ENCODE results near the gene NYNRIN.

DNA sequence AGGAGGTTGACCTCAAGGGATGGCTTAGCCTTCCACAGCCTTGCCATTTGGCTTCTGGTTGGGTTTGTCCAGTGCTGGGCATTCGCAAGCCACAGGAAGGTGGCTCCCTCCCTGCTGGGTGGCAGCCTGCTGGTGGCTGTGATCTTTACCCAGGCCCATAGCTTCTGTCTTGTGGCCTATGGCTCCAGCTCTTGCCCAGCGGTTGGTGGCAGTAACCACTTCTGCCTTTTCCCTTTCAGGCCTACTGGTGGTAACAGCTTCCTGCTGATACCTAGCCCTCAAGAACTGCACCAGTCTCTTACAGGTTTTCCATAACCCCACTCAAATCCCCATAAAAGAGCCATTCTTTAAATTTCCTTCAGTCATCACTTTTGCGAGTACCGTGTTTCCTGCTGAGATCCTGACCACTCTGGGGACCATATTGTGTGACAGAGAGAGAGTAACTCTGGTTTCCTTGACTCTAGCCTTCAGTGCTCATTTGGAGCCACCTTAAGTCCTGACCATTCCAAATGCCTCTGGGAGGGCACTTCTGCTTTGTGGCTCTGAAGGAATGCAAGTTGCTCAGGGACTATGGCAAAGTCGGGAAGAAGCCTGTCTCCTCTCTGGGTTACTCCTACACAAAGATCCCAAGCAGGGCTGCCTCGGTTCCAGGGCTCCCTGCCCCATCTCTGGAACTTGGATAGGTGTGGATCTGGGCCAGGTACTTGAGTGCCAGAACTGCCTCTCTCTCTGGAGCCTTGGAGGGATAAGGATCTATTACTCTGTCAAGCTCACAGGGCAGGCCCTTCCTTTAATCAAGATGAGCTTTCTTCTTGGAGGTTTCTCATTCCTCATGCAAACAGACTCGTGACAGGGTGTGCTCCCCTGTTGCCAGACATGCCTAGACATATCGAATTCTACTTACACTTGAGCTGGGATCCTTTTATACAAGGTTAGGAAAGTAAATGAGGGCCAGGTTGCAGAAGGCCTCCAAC, 2.9 kb upstream of the NYNRIN start:
- no peak for TF ChIP-seq CTCF (IDR thresholded peaks at IDR 0.05)
- TF ChIP-seq EP300 (IDR thresholded peaks at IDR 0.05), result no peak
- TF ChIP-seq POLR2AphosphoS5 (IDR thresholded peaks at IDR 0.05), result no peak
